NT2/D1 (cell line): ENCODE data around the gene RNF175.

Experiments
- SUZ12 ChIP-seq: IDR thresholded peaks from 2 replicates; pipeline ENCODE4 v1.6.1; 2011; ENCODE audit not compliant: insufficient read length, insufficient read depth; ENCODE audit errors: extremely low read depth
- YY1 ChIP-seq: IDR thresholded peaks from 2 replicates; pipeline ENCODE4 v1.6.1; 2011; ENCODE audit not compliant: insufficient read length, insufficient read depth

DNA sequence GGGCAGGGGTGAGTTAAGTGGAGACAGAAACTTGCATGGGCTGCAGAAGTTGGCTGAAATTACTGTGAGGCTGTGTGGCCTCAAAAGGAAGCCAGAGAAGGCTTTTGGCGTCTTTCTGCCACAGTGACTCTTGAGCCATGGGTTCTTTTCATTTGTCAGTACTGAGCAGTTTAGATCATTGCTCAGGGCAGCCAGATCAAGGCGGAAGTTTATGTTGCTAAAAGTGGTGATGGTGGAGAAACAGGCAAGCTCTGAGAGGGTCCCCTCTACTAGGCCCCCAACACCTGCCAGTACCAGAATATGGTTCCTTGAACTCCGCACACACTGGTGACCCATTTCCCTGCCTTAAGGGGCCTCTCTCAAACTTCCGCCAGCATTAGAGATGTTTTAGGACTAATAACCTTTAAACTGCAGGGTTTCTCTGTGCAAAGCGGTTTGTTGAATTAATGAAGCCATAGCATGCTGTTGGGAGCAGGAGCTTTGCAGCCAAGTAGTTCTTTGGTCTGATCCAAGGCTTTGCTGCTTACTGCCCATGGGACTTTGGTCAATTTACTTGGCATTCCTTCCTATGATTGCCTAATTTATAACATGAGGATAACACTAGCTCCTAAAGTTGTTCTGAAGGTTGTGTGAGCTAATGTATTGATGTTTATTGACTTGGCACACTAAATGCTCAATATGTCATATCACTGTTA, 34.5 kb downstream of the RNF175 start:
- TF ChIP-seq YY1 = no peak
- no peak for TF ChIP-seq SUZ12
